Measurements from ENCODE around the gene GNB4. TPM values are rescaled to one million over a fixed set of nuclear protein-coding genes. Genes with fewer than 3 reads are reported as not detected.

The GNB4 gene
- total RNA-seq, 2 donors from 2014 or later, result 11.9 to 13.8 TPM

- WGBS, 2 experiments (ENCODE audit: insufficient coverage in 1 of 2, insufficient read length in 1 of 2), result 60 to 70% methylated on average over 5 to 6 of the region's 7 CpGs
- Histone ChIP-seq H3K36me3 (ENCODE audit: control insufficient read depth, insufficient read depth, low read length) (no peaks in the 10 kb centered on the region), H3K9me3 (ENCODE audit: control insufficient read depth, low read length) (no peaks in the 10 kb centered on the region), H3K9ac (ENCODE audit: extremely low read depth, low read length, poor library complexity, severe bottlenecking) (no peak overlapping the region), H3K4me3 (ENCODE audit: low read length) (no peak overlapping the region), H3K27me3 (ENCODE audit: control insufficient read depth, insufficient read depth, low read length, poor library complexity, severe bottlenecking) (peaks cover 12% of the 10 kb centered on the region), H3K4me1 (ENCODE audit: control insufficient read depth, insufficient read depth, low read length) (no peaks in the 10 kb centered on the region), H3K27ac (ENCODE audit: low read depth, low read length) (no peak overlapping the region)
- Mint-ChIP-seq H3K27me3 (ENCODE audit: insufficient read depth) (peaks cover 17% of the 10 kb centered on the region), H3K27ac (no peak overlapping the region), H3K9me3 (no peaks in the 10 kb centered on the region), H3K4me3 (no peak overlapping the region), H3K4me1 (peaks cover 7% of the 10 kb centered on the region), H3K36me3 (ENCODE audit: low read depth) (no peaks in the 10 kb centered on the region)
- peak; percentile 75 for TF ChIP-seq CTCF (conservative IDR thresholded peaks at IDR 0.05)
- DNase-seq, result no peak
Measured at GRCh38 chr3:179446501-179446900, 4.8 kb downstream of the GNB4 start.

GRCh38 chr3:179438841-179439240 lies 12.4 kb downstream of the GNB4 start:
- H3K27ac ChIP-seq (ENCODE audit: low read depth, low read length), result no peak overlapping the region
- Mint-ChIP-seq H3K27me3 (ENCODE audit: insufficient read depth) (no peaks in the 10 kb centered on the region), H3K4me1 (peaks cover 29% of the 10 kb centered on the region), H3K27ac (no peak overlapping the region), H3K4me3 (no peak overlapping the region), H3K36me3 (ENCODE audit: low read depth) (no peaks in the 10 kb centered on the region), H3K9me3 (no peaks in the 10 kb centered on the region)
- no peaks in the 10 kb centered on the region for H3K36me3 ChIP-seq (ENCODE audit: control insufficient read depth, insufficient read depth, low read length)
- peaks cover 4% of the 10 kb centered on the region for H3K4me1 ChIP-seq (ENCODE audit: control insufficient read depth, insufficient read depth, low read length)
- no peaks in the 10 kb centered on the region for H3K9me3 ChIP-seq (ENCODE audit: control insufficient read depth, low read length)
- TF ChIP-seq CTCF (conservative IDR thresholded peaks at IDR 0.05), result no peak
- H3K4me3 ChIP-seq (ENCODE audit: low read length), result peak overlapping the region; percentile 21
- WGBS, 2 experiments (ENCODE audit: insufficient coverage in 1 of 2, insufficient read length in 1 of 2), result 57 to 76% methylated on average over 5 of the region's 5 CpGs
- H3K9ac ChIP-seq (ENCODE audit: extremely low read depth, low read length, poor library complexity, severe bottlenecking), result no peak overlapping the region
- H3K27me3 ChIP-seq (ENCODE audit: control insufficient read depth, insufficient read depth, low read length, poor library complexity, severe bottlenecking), result no peaks in the 10 kb centered on the region
- DNase-seq, result peak; percentile 75

- Mint-ChIP-seq H3K36me3 (ENCODE audit: low read depth) (no peaks in the 10 kb centered on the region), H3K4me1 (peaks cover 51% of the 10 kb centered on the region), H3K27ac (no peak overlapping the region), H3K27me3 (ENCODE audit: insufficient read depth) (no peaks in the 10 kb centered on the region), H3K9me3 (no peaks in the 10 kb centered on the region), H3K4me3 (no peak overlapping the region)
- Histone ChIP-seq H3K9me3 (ENCODE audit: control insufficient read depth, low read length) (no peaks in the 10 kb centered on the region), H3K4me3 (ENCODE audit: low read length) (no peak overlapping the region), H3K27me3 (ENCODE audit: control insufficient read depth, insufficient read depth, low read length, poor library complexity, severe bottlenecking) (no peaks in the 10 kb centered on the region), H3K4me1 (ENCODE audit: control insufficient read depth, insufficient read depth, low read length) (peaks cover 4% of the 10 kb centered on the region), H3K27ac (ENCODE audit: low read depth, low read length) (no peak overlapping the region), H3K36me3 (ENCODE audit: control insufficient read depth, insufficient read depth, low read length) (no peaks in the 10 kb centered on the region), H3K9ac (ENCODE audit: extremely low read depth, low read length, poor library complexity, severe bottlenecking) (no peak overlapping the region)
- TF ChIP-seq CTCF (conservative IDR thresholded peaks at IDR 0.05), result no peak
- 96% methylated on average over 3 of the region's 3 CpGs; no CpG with 5 or more reads in 1 of the 2 experiments for WGBS, 2 experiments (ENCODE audit: insufficient coverage in 1 of 2, insufficient read length in 1 of 2)
- no peak for DNase-seq
Measured at GRCh38 chr3:179436517-179436916, 14.8 kb downstream of the GNB4 start.
